HEK293 (cell line): Measurements from ENCODE around the gene B4GALT4.

Source experiments
- CTCF ChIA-PET: fragments of 350-600 bp; formaldehyde crosslinking; extraction: SDS; loops from one replicate; lab custom pipeline; 2021; ENCODE audit warnings: antibody characterized with exemption; lab: Yijun Ruan, JAX
- POLR2A ChIA-PET: fragments of 300-600 bp; formaldehyde crosslinking; extraction: SDS; loops from one replicate; lab custom pipeline; 2020; ENCODE audit warnings: antibody characterized with exemption, inconsistent platforms; lab: Yijun Ruan, JAX
- H3K27ac ChIP-seq: fragments of 200-500 bp; sonication (Bioruptor generic); 2 replicates; pipeline ENCODE4 v1.5.1; 2014; ENCODE audit warnings: low read depth, low read length, control low read depth, inconsistent platforms; ENCODE audit errors: extremely low read depth
- H3K36me3 ChIP-seq, 2 experiments: fragments of 200-500 bp in 1 of 2; sonication (Bioruptor generic) in 1 of 2; 1 replicate in 1 of 2; 2 replicates in 1 of 2; pipeline ENCODE4 v1.5.1; 2014 to 2017; ENCODE audit warnings: inconsistent platforms in 2 of 2, low read length in 2 of 2; ENCODE audit not compliant: control insufficient read depth in 2 of 2, insufficient read depth in 1 of 2
- H3K4me1 ChIP-seq: fragments of 200-500 bp; sonication (Bioruptor generic); 2 replicates; pipeline ENCODE4 v1.5.1; 2014; ENCODE audit warnings: mild to moderate bottlenecking, low read length, inconsistent platforms; ENCODE audit not compliant: control insufficient read depth, insufficient read depth
- H3K4me3 ChIP-seq: 2 replicates; pipeline ENCODE4 v1.5.1; 2011; ENCODE audit warnings: low read depth, mild to moderate bottlenecking, control low read depth, low read length, moderate library complexity
- H3K9me3 ChIP-seq: fragments of 200-500 bp; sonication (Bioruptor generic); 2 replicates; pipeline ENCODE4 v1.5.1; 2014; ENCODE audit warnings: low read depth, low read length, inconsistent platforms; ENCODE audit not compliant: control insufficient read depth, insufficient read depth
- BCL11A ChIP-seq: fragments of 450-650 bp; formaldehyde crosslinking; IDR thresholded peaks from 2 replicates; pipeline ENCODE4 v1.5.1; 2016; ENCODE audit warnings: low read depth, missing biosample characterization, missing genetic modification characterization
- GLI4 ChIP-seq: fragments of 450-650 bp; formaldehyde crosslinking; IDR thresholded peaks from 2 replicates; pipeline ENCODE4 v1.5.1; 2016; ENCODE audit warnings: missing biosample characterization, missing genetic modification characterization
- MEIS1 ChIP-seq: sonication (generic); formaldehyde crosslinking; IDR thresholded peaks from 2 replicates; pipeline ENCODE4 v1.8.1; 2022; ENCODE audit warnings: missing genetic modification reagents, mild to moderate bottlenecking, borderline replicate concordance
- SCRT1 ChIP-seq: fragments of 450-650 bp; formaldehyde crosslinking; IDR thresholded peaks from 2 replicates; pipeline ENCODE4 v1.5.1; 2016; ENCODE audit warnings: missing biosample characterization, missing genetic modification characterization, borderline replicate concordance
- ZBTB7A ChIP-seq: fragments of 450-650 bp; formaldehyde crosslinking; IDR thresholded peaks from 2 replicates; pipeline ENCODE4 v1.5.1; 2016; ENCODE audit warnings: low read depth, missing biosample characterization, missing genetic modification characterization
- ZNF10 ChIP-seq: fragments of 450-650 bp; formaldehyde crosslinking; IDR thresholded peaks from 2 replicates; pipeline ENCODE4 v1.5.1; 2017; ENCODE audit warnings: missing biosample characterization, missing genetic modification characterization
- ZNF114 ChIP-seq: fragments of 450-650 bp; formaldehyde crosslinking; IDR thresholded peaks from 2 replicates; pipeline ENCODE4 v1.5.0; 2017; ENCODE audit warnings: missing biosample characterization, missing genetic modification characterization
- ZNF133 ChIP-seq: fragments of 450-650 bp; formaldehyde crosslinking; IDR thresholded peaks from 2 replicates; pipeline ENCODE4 v1.5.1; 2016; ENCODE audit warnings: missing biosample characterization, missing genetic modification characterization
- ZNF140 ChIP-seq: fragments of 450-650 bp; formaldehyde crosslinking; IDR thresholded peaks from 2 replicates; pipeline ENCODE4 v1.5.1; 2016; ENCODE audit warnings: missing biosample characterization, missing genetic modification characterization
- ZNF155 ChIP-seq: fragments of 450-650 bp; formaldehyde crosslinking; IDR thresholded peaks from 2 replicates; pipeline ENCODE4 v1.5.1; 2016; ENCODE audit warnings: missing biosample characterization, missing genetic modification characterization
- ZNF221 ChIP-seq: fragments of 450-650 bp; formaldehyde crosslinking; IDR thresholded peaks from 2 replicates; pipeline ENCODE4 v1.5.1; 2017; ENCODE audit warnings: missing biosample characterization, missing genetic modification characterization, borderline replicate concordance
- ZNF24 ChIP-seq: fragments of 450-650 bp; formaldehyde crosslinking; IDR thresholded peaks from 2 replicates; pipeline ENCODE4 v1.5.1; 2016; ENCODE audit warnings: missing biosample characterization, missing genetic modification characterization
- ZNF362 ChIP-seq: fragments of 450-650 bp; formaldehyde crosslinking; IDR thresholded peaks from 2 replicates; pipeline ENCODE4 v1.5.1; 2016; ENCODE audit warnings: missing biosample characterization, missing genetic modification characterization
- ZNF423 ChIP-seq: fragments of 450-650 bp; formaldehyde crosslinking; IDR thresholded peaks from 2 replicates; pipeline ENCODE4 v1.5.1; 2016; ENCODE audit warnings: missing biosample characterization, missing genetic modification characterization
- ZNF449 ChIP-seq: fragments of 450-650 bp; formaldehyde crosslinking; IDR thresholded peaks from 2 replicates; pipeline ENCODE4 v1.5.1; 2017; ENCODE audit warnings: missing biosample characterization, mild to moderate bottlenecking, missing genetic modification characterization, moderate library complexity
- ZNF488 ChIP-seq: fragments of 450-650 bp; formaldehyde crosslinking; IDR thresholded peaks from 2 replicates; pipeline ENCODE4 v1.5.1; 2016; ENCODE audit warnings: missing biosample characterization, missing genetic modification characterization
- ZNF521 ChIP-seq: fragments of 450-650 bp; formaldehyde crosslinking; IDR thresholded peaks from 2 replicates; pipeline ENCODE4 v1.5.1; 2017; ENCODE audit warnings: missing biosample characterization, mild to moderate bottlenecking, missing genetic modification characterization
- ZNF544 ChIP-seq: fragments of 450-650 bp; formaldehyde crosslinking; IDR thresholded peaks from 2 replicates; pipeline ENCODE4 v1.5.0; 2017; ENCODE audit warnings: missing biosample characterization, missing genetic modification characterization
- ZNF555 ChIP-seq: fragments of 450-650 bp; formaldehyde crosslinking; conservative IDR thresholded peaks from 2 replicates; pipeline ENCODE4 v1.5.1; 2017; ENCODE audit warnings: missing biosample characterization, mild to moderate bottlenecking, missing genetic modification characterization, inconsistent platforms
- ZNF571 ChIP-seq: fragments of 450-650 bp; formaldehyde crosslinking; IDR thresholded peaks from 2 replicates; pipeline ENCODE4 v1.5.0; 2017; ENCODE audit warnings: missing biosample characterization, missing genetic modification characterization
- ZNF596 ChIP-seq: fragments of 450-650 bp; IDR thresholded peaks from 2 replicates; pipeline ENCODE4 v1.5.0; 2018; ENCODE audit warnings: missing biosample characterization, mild to moderate bottlenecking, missing genetic modification characterization, moderate library complexity
- ZNF610 ChIP-seq: fragments of 450-650 bp; formaldehyde crosslinking; IDR thresholded peaks from 2 replicates; pipeline ENCODE4 v1.5.1; 2016; ENCODE audit warnings: missing biosample characterization, missing genetic modification characterization, borderline replicate concordance
- ZNF624 ChIP-seq: fragments of 450-650 bp; formaldehyde crosslinking; IDR thresholded peaks from 2 replicates; pipeline ENCODE4 v1.5.1; 2017; ENCODE audit warnings: missing biosample characterization, missing genetic modification characterization
- ZNF704 ChIP-seq: fragments of 450-650 bp; formaldehyde crosslinking; IDR thresholded peaks from 2 replicates; pipeline ENCODE4 v1.5.1; 2016; ENCODE audit warnings: missing biosample characterization, missing genetic modification characterization
- ZNF785 ChIP-seq: fragments of 450-650 bp; formaldehyde crosslinking; IDR thresholded peaks from 2 replicates; pipeline ENCODE4 v1.5.1; 2016; ENCODE audit warnings: missing biosample characterization, missing genetic modification characterization
- ZSCAN23 ChIP-seq: fragments of 450-650 bp; formaldehyde crosslinking; IDR thresholded peaks from 2 replicates; pipeline ENCODE4 v1.5.1; 2016; ENCODE audit warnings: missing biosample characterization, missing genetic modification characterization

The B4GALT4 gene

GRCh38 chr3:119240591-119241434, at the start of gene B4GALT4 (continued):
- TF ChIP-seq ZNF571 (tag by site-specific recombination) = no peak
- no peak for TF ChIP-seq ZBTB7A
- no peak for TF ChIP-seq ZNF555 (tag by site-specific recombination)
- no peak for TF ChIP-seq MEIS1
- no peak for TF ChIP-seq ZNF155 (tag by site-specific recombination)
- no peak for TF ChIP-seq ZNF114
- no peak for TF ChIP-seq ZNF140
- no peak for TF ChIP-seq ZSCAN23 (tag by site-specific recombination)
- TF ChIP-seq ZNF624 (tag by site-specific recombination) = no peak
- no peak for TF ChIP-seq ZNF10 (tag by site-specific recombination)
- TF ChIP-seq ZNF488 (tag by site-specific recombination) = no peak
- no peak for TF ChIP-seq ZNF449 (tag by site-specific recombination)
- TF ChIP-seq ZNF24 (tag by site-specific recombination) = no peak
- TF ChIP-seq BCL11A = no peak
- no peak for TF ChIP-seq ZNF362
- TF ChIP-seq ZNF423 (tag by site-specific recombination) = no peak
- no peak for TF ChIP-seq SCRT1 (tag by site-specific recombination)
- TF ChIP-seq, all 188 proteins: peak for 17

GRCh38 chr3:119289404-119289770, 48.7 kb upstream of the B4GALT4 start:
- Histone ChIP-seq H3K27ac (no peak overlapping the region), H3K4me1 (no peaks in the 10 kb centered on the region), H3K9me3 (no peaks in the 10 kb centered on the region), H3K4me3 (no peak overlapping the region), H3K36me3 (no peaks in the 10 kb centered on the region)
- ChIA-PET CTCF (interaction anchor here (0.6 kb wide), 1 partner anchor 394 kb away, joined by 5 read pairs; no protein-coding TSS in a partner anchor), POLR2A (no interaction called here)
- no peak for TF ChIP-seq ZNF114
- no peak for TF ChIP-seq ZNF785
- TF ChIP-seq ZNF133 (tag by site-specific recombination) = no peak
- no peak for TF ChIP-seq ZNF221 (tag by site-specific recombination)
- no peak for TF ChIP-seq GLI4 (tag by site-specific recombination)
- no peak for TF ChIP-seq ZNF596 (tag by site-specific recombination)
- no peak for TF ChIP-seq ZNF544 (tag by site-specific recombination)
- no peak for TF ChIP-seq ZNF610 (tag by site-specific recombination)
- no peak for TF ChIP-seq ZNF521 (tag by site-specific recombination)
- TF ChIP-seq ZNF704 = no peak
